ENCODE results near the gene DDTL.

Gene DDTL

GRCh38 chr22:24007253-24008021, 40.7 kb downstream of the DDTL start:
- no peak for DNase-seq

GRCh38 chr22:24008022-24008283, 41.3 kb downstream of the DDTL start:
- DNase-seq: no peak

DNA sequence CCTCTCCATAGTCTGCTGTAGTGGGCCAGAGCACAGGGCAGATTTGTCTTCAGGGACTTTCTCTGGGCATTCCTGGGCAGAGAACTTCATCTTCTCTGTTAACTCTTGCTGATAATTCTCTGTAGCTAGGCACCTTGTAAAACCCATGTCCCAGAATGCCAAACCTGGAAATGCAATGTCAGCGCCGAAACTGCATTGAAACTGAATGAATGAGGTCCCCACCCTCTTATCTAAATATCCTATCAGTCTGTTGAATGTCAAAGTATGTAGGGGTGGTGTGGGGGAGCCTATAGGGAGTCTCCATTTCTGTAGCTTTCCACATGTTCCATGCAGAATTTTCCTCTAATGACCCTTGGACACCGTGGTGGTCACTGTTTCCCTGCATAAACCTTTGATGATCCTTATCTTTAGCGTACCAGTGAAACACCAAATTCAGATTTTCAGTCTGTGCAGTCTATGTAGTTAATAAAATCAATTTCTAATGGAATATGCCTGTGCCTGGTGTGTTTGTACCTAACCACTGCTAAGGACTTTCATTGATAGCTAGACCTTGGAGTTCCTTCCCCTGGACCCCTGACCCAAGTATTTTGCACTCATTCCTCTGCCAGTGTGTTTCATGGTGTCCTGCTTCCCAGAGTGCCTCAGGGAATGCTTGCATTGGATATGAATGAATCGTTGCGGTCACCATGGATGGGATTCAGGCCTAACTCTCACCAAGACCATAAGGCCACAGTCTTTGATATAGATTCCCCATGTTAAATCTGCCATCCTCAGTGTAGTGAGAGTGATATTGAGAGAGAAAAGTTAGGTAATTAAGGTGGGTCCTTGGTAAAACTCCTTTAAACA, 41.9 kb downstream of the DDTL start:
- DNase-seq: no peak

DNA sequence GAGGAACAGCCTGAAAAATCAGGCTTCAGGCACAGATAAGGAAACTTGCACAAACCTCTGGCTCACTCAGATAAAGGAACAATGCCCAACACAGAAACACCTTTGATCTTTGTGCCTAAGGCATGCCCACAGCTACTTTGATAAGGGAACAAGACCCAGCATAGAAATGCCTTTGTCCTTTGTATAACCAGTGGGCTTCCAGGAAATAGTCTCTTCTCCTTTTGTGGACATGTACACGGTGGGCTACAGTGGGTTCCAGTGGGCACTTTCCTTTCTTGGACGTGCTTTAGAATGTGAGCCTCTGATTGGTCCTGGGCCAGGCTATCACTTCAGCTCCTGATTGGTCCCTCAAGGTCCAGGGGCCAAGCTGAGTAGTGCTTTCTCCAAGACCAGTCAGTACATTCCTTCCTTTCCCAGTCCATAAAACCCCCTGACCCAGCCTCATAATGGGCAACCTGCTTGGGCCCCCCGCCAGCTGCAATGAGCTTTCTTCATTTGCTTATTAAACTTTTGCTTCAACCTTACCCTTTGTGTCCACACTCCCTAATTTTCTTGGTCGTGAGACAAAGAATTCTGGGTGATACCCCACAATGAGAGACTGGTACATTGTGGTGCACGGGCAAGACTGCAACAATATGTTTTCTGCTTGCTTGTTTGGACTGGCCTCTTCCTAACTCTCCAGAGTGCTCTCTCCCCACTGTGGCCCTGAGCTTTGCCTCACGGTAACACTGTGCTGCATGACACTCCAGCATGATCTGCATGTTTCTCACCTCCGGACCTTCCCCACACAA, 42.7 kb downstream of the DDTL start:
- DNase-seq: no peak

DNA sequence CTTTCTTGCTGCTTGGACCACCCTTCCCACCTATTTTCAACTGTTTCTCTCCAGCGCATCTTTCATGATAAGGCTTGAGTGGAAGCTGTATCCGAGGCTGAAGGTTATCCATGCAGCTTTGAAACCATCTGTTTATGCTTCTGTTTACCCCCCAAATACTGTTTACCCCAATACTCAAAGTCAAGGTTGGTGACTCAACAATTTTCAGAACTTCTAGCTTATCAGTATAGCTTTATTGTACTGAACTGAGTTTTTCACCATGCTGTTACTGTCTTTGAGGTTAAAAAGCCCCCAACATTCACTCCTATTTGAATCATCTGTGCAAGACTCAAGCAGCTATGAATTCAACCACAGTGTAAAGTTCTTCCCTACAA, 43.3 kb downstream of the DDTL start:
- no peak for DNase-seq

GRCh38 chr22:24011735-24012068, 45.0 kb downstream of the DDTL start:
- DNase-seq: no peak

GRCh38 chr22:24016156-24016555, 49.5 kb downstream of the DDTL start:
- DNase-seq: no peak

GRCh38 chr22:24021304-24021703, 54.6 kb downstream of the DDTL start:
- no peak for DNase-seq
